SK-N-SH treated with all-trans-retinoic acid at 6 μM for 48 hours (cell line): ENCODE data around the gene TRIM47.

Experiments used
- ATAC-seq: fragments of 200-7000 bp; cut with Tn5 transposase; 3 replicates; pipeline ENCODE4 v1.9.1; 2020; ENCODE audit warnings: mild to moderate bottlenecking, moderate library complexity
- ARNTL ChIP-seq: fragments of 450-650 bp; formaldehyde crosslinking; IDR thresholded peaks from 2 replicates; pipeline ENCODE4 v1.5.0; 2020; ENCODE audit warnings: low read depth, mild to moderate bottlenecking, moderate library complexity, borderline replicate concordance
- BACH2 ChIP-seq: fragments of 250-450 bp; sonication (Bioruptor Pico); IDR thresholded peaks from 2 replicates; pipeline ENCODE4 v1.9.0; 2021; ENCODE audit warnings: mild to moderate bottlenecking, borderline replicate concordance
- CSDC2 ChIP-seq: fragments of 250-450 bp; sonication (Bioruptor Pico); IDR thresholded peaks from 2 replicates; pipeline ENCODE4 v1.5.0; 2020; ENCODE audit warnings: mild to moderate bottlenecking, moderate library complexity
- ESRRG ChIP-seq: fragments of 250-450 bp; sonication (Bioruptor Pico); IDR thresholded peaks from 2 replicates; pipeline ENCODE4 v1.6.1; 2021; ENCODE audit warnings: mild to moderate bottlenecking
- GLIS3 ChIP-seq: fragments of 250-450 bp; sonication (Bioruptor Pico); IDR thresholded peaks from 2 replicates; pipeline ENCODE4 v1.5.0; 2020; ENCODE audit warnings: mild to moderate bottlenecking, moderate library complexity
- ISL1 ChIP-seq: fragments of 250-450 bp; sonication (Bioruptor Pico); IDR thresholded peaks from 2 replicates; pipeline ENCODE4 v2.1.2; 2022; ENCODE audit warnings: mild to moderate bottlenecking, moderate library complexity
- PPARA ChIP-seq: fragments of 250-450 bp; sonication (Bioruptor Pico); IDR thresholded peaks from 2 replicates; pipeline ENCODE4 v1.5.0; 2020; ENCODE audit warnings: mild to moderate bottlenecking, borderline replicate concordance
- RARB ChIP-seq: fragments of 250-450 bp; sonication (Bioruptor Pico); IDR thresholded peaks from 2 replicates; pipeline ENCODE4 v1.8.0; 2021; ENCODE audit warnings: mild to moderate bottlenecking, moderate library complexity
- SNAI2 ChIP-seq: fragments of 250-450 bp; sonication (Bioruptor Pico); IDR thresholded peaks from 2 replicates; pipeline ENCODE4 v1.5.0; 2020; ENCODE audit warnings: mild to moderate bottlenecking, moderate library complexity
- TOX ChIP-seq: fragments of 250-450 bp; sonication (Bioruptor Pico); IDR thresholded peaks from 2 replicates; pipeline ENCODE4 v1.8.0; 2021; ENCODE audit warnings: mild to moderate bottlenecking, moderate library complexity, borderline replicate concordance
- ZC3H10 ChIP-seq: fragments of 250-450 bp; sonication (Bioruptor Pico); IDR thresholded peaks from 2 replicates; pipeline ENCODE4 v1.5.1; 2021; ENCODE audit warnings: mild to moderate bottlenecking, moderate library complexity
- ZFP30 ChIP-seq: fragments of 450-650 bp; formaldehyde crosslinking; IDR thresholded peaks from 2 replicates; pipeline ENCODE4 v1.5.0; 2022; ENCODE audit warnings: mild to moderate bottlenecking, moderate library complexity
- ZNF70 ChIP-seq: fragments of 450-650 bp; formaldehyde crosslinking; IDR thresholded peaks from 2 replicates; pipeline ENCODE4 v1.5.0; 2020; ENCODE audit warnings: mild to moderate bottlenecking, moderate library complexity
- ZNF8 ChIP-seq: fragments of 450-650 bp; formaldehyde crosslinking; IDR thresholded peaks from 2 replicates; pipeline ENCODE4 v1.5.0; 2020; ENCODE audit warnings: mild to moderate bottlenecking, moderate library complexity
- TF ChIP-seq, protein P1 (sequence below): fragments of 250-450 bp; sonication (Bioruptor Pico); IDR thresholded peaks from 2 replicates; pipeline ENCODE4 v1.8.0; 2021; ENCODE audit warnings: low read depth, mild to moderate bottlenecking, moderate library complexity, borderline replicate concordance
- TF ChIP-seq, protein P2 (sequence below): fragments of 250-450 bp; sonication (Bioruptor Pico); IDR thresholded peaks from 2 replicates; pipeline ENCODE4 v1.8.0; 2020; ENCODE audit warnings: mild to moderate bottlenecking, moderate library complexity, borderline replicate concordance
- TF ChIP-seq, protein P3 (sequence below): fragments of 250-450 bp; sonication (Bioruptor Pico); IDR thresholded peaks from 2 replicates; pipeline ENCODE4 v1.5.1; 2020; ENCODE audit warnings: low read depth, mild to moderate bottlenecking, moderate library complexity
- TF ChIP-seq, protein P4 (sequence below): fragments of 250-450 bp; sonication (Bioruptor Pico); IDR thresholded peaks from 2 replicates; pipeline ENCODE4 v1.5.1; 2021; ENCODE audit warnings: mild to moderate bottlenecking, moderate library complexity
- TF ChIP-seq, protein P5 (sequence below): fragments of 250-450 bp; sonication (Bioruptor Pico); IDR thresholded peaks from 2 replicates; pipeline ENCODE4 v1.5.0; 2020; ENCODE audit warnings: mild to moderate bottlenecking, moderate library complexity

The TRIM47 gene

DNA sequence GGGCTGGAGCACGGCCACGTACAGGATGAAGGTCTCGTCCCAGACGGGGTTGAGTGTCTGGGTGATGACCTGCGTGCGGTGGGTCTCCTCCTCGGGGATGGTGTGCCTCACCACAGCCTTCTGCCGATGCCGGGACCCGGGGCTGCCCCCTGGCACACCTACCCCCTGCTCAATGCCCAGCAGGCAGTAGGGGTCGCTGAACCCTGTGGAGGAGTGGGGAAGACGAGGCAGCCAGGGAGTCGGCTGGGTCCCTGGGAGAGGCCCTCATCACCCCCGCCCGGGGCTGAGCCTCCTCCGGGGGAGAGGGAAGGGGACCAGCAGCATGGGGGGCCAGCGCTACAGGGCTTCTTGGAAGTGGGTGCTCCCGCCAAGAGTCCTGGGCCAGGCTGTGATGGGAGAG lies 36.0 kb downstream of the TRIM47 start:
- no peak for TF ChIP-seq ISL1 (CRISPR knock-in tag)
- TF ChIP-seq ZFP30 (CRISPR knock-in tag): no peak
- TF ChIP-seq GLIS3 (CRISPR knock-in tag): no peak
- TF ChIP-seq BACH2: no peak
- TF ChIP-seq, protein P1, sequence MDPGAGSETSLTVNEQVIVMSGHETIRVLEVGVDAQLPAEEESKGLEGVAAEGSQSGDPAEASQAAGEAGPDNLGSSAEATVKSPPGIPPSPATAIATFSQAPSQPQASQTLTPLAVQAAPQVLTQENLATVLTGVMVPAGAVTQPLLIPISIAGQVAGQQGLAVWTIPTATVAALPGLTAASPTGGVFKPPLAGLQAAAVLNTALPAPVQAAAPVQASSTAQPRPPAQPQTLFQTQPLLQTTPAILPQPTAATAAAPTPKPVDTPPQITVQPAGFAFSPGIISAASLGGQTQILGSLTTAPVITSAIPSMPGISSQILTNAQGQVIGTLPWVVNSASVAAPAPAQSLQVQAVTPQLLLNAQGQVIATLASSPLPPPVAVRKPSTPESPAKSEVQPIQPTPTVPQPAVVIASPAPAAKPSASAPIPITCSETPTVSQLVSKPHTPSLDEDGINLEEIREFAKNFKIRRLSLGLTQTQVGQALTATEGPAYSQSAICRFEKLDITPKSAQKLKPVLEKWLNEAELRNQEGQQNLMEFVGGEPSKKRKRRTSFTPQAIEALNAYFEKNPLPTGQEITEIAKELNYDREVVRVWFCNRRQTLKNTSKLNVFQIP (CRISPR knock-in tag): no peak
- TF ChIP-seq, protein P2, sequence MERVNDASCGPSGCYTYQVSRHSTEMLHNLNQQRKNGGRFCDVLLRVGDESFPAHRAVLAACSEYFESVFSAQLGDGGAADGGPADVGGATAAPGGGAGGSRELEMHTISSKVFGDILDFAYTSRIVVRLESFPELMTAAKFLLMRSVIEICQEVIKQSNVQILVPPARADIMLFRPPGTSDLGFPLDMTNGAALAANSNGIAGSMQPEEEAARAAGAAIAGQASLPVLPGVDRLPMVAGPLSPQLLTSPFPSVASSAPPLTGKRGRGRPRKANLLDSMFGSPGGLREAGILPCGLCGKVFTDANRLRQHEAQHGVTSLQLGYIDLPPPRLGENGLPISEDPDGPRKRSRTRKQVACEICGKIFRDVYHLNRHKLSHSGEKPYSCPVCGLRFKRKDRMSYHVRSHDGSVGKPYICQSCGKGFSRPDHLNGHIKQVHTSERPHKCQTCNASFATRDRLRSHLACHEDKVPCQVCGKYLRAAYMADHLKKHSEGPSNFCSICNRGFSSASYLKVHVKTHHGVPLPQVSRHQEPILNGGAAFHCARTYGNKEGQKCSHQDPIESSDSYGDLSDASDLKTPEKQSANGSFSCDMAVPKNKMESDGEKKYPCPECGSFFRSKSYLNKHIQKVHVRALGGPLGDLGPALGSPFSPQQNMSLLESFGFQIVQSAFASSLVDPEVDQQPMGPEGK: no peak
- TF ChIP-seq ZC3H10 (CRISPR knock-in tag): no peak
- TF ChIP-seq RARB: no peak
- TF ChIP-seq ZNF70 (CRISPR knock-in tag): no peak
- ATAC-seq: no peak

DNA sequence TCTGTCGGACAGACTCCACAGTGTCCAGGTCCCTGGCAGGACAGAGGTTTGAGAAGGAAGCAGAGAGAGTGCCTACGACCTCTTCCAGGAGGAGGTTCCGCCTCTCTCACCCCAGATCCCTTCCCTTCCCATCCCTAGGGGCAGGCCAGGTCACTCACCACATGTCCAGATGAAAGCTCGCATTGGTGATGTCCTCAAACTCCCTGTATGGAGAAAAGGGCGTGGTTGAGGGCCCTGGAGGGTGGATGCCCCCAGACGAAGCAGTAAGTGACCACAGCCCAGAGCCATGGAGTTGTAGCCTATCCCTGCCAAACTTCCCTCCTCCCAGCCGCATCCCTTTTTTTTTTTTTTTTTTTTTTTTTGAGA lies 37.6 kb downstream of the TRIM47 start:
- TF ChIP-seq PPARA (CRISPR knock-in tag): no peak
- TF ChIP-seq, protein P3, sequence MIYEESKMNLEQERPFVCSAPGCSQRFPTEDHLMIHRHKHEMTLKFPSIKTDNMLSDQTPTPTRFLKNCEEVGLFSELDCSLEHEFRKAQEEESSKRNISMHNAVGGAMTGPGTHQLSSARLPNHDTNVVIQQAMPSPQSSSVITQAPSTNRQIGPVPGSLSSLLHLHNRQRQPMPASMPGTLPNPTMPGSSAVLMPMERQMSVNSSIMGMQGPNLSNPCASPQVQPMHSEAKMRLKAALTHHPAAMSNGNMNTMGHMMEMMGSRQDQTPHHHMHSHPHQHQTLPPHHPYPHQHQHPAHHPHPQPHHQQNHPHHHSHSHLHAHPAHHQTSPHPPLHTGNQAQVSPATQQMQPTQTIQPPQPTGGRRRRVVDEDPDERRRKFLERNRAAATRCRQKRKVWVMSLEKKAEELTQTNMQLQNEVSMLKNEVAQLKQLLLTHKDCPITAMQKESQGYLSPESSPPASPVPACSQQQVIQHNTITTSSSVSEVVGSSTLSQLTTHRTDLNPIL (CRISPR knock-in tag): no peak
- no peak for TF ChIP-seq CSDC2 (CRISPR knock-in tag)
- TF ChIP-seq ISL1 (CRISPR knock-in tag): no peak
- no peak for TF ChIP-seq BACH2
- TF ChIP-seq, protein P4, sequence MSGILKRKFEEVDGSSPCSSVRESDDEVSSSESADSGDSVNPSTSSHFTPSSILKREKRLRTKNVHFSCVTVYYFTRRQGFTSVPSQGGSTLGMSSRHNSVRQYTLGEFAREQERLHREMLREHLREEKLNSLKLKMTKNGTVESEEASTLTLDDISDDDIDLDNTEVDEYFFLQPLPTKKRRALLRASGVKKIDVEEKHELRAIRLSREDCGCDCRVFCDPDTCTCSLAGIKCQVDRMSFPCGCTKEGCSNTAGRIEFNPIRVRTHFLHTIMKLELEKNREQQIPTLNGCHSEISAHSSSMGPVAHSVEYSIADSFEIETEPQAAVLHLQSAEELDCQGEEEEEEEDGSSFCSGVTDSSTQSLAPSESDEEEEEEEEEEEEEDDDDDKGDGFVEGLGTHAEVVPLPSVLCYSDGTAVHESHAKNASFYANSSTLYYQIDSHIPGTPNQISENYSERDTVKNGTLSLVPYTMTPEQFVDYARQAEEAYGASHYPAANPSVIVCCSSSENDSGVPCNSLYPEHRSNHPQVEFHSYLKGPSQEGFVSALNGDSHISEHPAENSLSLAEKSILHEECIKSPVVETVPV (CRISPR knock-in tag): no peak
- TF ChIP-seq ZNF8 (CRISPR knock-in tag): no peak
- no peak for TF ChIP-seq TOX
- no peak for TF ChIP-seq ARNTL (CRISPR knock-in tag)
- TF ChIP-seq SNAI2 (CRISPR knock-in tag): no peak
- TF ChIP-seq ZC3H10 (CRISPR knock-in tag): no peak
- TF ChIP-seq, protein P1 (CRISPR knock-in tag): no peak
- TF ChIP-seq ZNF70 (CRISPR knock-in tag): no peak
- no peak for TF ChIP-seq ESRRG (CRISPR knock-in tag)
- TF ChIP-seq, protein P5, sequence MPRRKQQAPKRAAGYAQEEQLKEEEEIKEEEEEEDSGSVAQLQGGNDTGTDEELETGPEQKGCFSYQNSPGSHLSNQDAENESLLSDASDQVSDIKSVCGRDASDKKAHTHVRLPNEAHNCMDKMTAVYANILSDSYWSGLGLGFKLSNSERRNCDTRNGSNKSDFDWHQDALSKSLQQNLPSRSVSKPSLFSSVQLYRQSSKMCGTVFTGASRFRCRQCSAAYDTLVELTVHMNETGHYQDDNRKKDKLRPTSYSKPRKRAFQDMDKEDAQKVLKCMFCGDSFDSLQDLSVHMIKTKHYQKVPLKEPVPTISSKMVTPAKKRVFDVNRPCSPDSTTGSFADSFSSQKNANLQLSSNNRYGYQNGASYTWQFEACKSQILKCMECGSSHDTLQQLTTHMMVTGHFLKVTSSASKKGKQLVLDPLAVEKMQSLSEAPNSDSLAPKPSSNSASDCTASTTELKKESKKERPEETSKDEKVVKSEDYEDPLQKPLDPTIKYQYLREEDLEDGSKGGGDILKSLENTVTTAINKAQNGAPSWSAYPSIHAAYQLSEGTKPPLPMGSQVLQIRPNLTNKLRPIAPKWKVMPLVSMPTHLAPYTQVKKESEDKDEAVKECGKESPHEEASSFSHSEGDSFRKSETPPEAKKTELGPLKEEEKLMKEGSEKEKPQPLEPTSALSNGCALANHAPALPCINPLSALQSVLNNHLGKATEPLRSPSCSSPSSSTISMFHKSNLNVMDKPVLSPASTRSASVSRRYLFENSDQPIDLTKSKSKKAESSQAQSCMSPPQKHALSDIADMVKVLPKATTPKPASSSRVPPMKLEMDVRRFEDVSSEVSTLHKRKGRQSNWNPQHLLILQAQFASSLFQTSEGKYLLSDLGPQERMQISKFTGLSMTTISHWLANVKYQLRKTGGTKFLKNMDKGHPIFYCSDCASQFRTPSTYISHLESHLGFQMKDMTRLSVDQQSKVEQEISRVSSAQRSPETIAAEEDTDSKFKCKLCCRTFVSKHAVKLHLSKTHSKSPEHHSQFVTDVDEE: no peak
- no peak for ATAC-seq
